SIG-M5 treated with dmso at 0.1 percent for 504 hours (cell line): ENCODE results near the gene PCED1B.
"Not testable (repeated sequence)": the region's sequence is repeated elsewhere in the genome, so short reads cannot be mapped to it uniquely, and the experiment has no call there.

Source experiments
- DNase-seq: peaks from one replicate; lab custom pipeline; 2025; ENCODE audit not compliant: unreplicated experiment; lab: John Stamatoyannopoulos, UW

The PCED1B gene

DNA sequence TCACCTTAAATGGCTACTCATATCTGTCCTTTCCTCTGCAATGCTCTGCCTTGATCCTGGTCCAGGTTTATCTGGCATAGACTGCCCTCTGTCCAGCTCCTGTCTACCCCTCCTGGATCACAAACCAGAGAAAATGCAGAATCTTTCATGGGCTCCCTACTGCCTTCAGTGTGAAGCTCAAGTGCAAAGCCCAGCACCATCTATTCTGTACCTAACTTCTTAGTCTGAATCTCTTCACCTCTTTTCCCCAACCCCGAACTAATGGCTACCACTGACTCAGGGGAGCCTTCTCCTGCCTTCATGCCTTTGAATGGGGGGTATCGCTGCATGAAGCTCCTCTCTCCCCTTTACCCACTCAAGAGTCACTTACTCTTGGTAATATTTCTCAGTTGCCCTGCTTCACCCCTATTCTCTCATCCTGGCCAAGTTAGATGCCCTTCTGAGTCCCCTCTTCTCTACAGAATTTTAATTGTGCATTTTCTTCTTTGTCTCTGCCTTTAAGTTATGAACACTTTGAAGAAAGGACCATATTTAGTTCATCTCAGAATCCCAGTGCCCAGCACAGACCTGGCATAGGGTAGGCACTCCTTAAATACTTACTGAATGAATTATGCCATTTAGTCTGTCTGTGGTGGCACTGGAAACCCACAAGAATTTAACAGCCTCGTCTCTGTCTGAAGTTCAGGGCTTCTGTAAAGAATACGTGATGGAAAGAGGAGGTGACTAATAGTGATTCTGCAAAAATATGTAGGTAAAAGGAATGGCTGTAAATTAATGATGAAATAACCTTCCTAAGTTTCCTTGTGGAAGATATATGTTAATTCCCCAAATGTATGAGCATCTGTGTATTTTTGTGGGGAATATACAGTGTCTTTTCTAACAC, 191.6 kb downstream of the PCED1B start:
- no peak for DNase-seq

DNA sequence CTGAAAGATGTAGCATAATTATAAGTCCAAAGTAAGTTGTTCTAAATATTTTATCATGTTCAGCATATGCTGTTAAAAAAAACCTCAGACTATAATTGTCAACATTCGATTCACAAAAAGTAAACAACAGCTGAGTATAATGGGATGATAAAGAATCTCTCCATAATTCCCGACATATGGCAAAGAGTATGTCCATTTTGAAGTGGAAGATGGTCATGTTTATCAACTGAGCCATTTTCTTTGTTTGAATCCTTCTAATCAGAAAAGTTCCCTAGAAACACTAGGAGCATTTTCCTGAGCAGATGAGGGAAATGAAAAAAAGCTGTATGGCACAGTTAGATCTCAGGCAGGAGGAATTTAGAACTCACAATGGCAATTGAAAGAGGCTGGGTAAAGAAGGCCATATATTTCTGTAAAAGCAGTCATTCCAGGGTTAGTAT, 192.4 kb downstream of the PCED1B start:
- DNase-seq: no peak

DNA sequence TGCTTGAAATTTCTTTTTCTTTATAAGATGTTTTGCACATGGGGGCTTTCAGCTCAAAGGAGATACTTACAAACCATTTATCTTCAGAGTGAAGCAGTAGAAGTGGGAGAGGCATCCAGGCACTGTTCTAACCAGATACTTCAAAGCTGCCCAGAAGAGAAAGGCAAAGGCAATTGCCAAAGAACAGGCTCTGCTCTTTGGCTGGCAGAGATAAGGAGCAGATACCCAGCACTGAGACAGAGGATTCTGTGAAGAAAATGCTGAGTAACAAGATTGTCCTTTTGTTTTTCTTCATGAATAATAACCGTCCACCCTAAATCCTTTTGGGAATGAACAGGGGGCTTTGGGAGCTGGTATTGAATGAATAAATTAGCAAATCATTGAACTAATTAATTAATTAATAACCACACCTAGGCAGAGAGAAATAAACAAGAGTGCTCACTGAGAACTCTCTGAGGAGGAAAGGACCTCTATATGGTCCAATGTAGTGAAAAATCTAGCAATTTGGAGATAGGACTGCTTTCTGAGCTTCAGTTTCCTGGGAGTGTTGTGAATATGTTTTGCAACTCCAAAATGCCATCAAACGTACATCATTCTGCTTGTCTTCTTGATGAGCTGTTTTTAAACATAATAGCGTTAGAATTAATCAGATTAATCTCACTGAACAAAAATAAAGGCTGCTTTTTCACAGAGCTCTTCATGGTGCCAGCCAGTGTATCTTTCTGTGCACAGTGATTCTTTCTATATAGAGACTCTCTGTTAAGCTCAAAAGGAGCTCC, 193.2 kb downstream of the PCED1B start:
- no peak for DNase-seq

DNA sequence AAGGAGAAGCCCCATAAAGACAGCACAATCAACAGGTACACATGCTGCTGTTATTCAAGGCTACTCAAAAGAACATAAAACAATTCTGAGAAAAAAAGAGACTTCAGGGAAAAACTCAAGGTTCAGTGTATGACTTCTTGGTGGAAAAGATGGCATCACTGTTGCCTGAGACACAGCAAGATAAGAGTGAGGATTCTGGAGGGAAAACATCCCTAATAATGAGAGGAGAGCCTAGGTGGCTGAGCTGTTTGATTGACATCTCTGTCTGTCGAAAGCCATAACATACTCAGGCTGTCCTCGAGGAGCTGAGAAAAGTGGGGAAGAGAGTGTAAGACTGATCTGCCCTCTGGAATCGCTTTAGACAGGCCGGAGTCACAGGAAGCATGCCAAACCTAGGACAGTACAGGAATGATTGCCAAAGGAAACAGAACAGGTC, 193.8 kb downstream of the PCED1B start:
- no peak for DNase-seq

DNA sequence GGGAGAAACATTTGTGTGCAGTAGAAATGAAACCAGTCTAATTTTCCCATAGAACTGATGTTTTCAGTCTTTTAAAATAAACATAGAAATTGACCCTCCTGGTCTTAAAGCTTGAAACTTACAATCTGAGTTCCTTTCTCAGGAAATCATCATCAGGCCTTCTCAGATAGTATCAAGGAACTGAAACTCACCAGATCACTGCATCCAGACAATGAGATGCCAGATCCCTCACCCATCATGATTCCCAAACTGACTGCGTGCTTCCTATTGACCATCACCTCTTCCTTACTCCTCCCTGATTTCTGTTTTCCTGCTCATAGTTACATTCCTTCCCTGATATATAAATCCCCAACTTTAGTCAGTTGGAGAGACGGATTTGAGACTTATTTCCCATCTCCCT, 195.3 kb downstream of the PCED1B start:
- DNase-seq: no peak

DNA sequence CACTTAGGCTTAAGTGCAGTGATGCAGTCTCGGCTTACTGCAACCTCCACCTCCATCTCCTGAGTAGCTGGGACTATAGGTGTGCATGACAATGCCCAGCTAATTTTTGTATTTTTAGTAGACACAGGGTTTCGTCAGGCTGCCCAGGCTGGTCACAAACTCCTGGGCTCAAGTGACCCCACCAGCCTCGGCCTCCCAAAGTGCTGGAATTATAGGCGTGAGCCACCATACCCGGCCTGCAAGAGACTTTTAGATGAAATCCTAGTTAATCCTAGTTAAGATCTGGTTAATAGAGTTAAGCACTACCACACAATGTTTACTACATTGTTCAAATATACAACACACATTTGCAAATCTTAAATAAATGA, 196.8 kb downstream of the PCED1B start:
- no peak for DNase-seq

DNA sequence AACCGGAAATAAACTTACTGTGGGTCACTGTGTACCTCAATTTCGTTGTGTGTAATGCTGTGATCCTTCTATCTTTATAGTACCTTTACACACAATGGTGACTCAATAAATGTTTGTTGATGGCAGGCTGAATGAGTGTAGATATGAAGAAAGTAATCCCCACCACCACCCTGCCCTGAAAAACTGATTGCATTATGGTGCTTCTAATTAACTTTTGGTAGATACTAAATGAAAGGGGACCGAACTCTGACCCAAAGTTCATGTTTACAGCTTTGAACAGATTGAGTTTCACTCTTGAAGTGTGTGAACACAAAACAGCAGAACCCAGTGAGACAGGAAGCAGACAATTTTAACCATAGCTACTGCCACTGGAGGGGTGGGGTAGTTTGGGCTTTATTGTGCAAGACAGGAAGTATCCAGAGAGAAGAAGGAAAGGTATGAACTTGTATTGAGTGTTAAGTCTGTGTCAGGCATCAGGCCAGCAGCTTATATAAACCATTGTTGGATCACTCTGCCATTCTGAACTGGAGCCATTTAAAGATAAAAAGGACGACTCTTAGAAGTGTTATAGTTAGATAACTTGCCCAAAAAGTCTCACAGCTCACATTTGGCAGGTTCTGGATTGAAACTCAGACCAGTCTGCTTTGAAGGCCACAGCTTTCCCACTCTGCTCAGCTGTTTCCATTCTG, 197.3 kb downstream of the PCED1B start:
- DNase-seq: peak; percentile 74

DNA sequence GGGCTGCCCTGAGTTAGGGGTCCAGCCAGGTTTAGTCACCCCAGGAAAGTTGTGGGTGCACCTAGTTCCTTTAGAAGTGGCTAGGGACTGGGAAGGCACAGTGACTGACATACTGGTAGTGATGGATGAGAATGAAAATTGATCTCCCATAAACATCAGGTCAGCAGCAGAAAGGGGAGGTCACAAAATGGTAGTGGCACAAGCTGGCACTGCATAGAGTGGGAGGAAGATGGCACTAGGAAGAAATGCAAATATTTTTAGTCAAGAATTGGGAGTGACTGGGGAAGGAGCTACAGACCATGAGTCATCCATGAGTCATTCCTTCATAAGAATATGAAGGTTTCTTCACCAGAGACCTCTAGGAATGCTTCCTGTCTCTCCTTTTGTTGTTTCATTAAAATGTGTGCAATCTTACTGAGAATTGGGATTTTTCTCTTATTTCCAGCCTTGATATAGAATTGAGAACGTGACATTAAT, 198.6 kb downstream of the PCED1B start:
- peak; percentile 81 for DNase-seq

DNA sequence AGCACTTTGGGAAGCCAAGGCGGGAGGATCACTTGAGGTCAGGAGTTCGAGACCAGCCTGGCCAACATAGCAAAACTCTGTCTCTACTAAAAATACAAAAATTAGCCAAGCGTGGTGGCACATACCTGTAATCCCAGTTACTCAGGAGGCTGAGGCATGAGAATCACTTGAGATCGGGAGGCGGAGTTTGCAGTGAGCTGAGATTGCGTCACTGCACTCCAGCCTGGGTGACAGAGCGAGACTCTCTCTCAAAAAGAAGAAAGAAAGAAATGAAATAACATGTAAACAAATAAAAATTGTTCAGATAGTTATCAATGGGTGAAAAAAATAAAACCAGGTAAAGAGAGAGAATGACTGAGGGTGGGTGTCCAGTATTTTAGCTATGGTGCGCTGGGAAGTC, 200.3 kb downstream of the PCED1B start:
- DNase-seq: not testable (repeated sequence)

DNA sequence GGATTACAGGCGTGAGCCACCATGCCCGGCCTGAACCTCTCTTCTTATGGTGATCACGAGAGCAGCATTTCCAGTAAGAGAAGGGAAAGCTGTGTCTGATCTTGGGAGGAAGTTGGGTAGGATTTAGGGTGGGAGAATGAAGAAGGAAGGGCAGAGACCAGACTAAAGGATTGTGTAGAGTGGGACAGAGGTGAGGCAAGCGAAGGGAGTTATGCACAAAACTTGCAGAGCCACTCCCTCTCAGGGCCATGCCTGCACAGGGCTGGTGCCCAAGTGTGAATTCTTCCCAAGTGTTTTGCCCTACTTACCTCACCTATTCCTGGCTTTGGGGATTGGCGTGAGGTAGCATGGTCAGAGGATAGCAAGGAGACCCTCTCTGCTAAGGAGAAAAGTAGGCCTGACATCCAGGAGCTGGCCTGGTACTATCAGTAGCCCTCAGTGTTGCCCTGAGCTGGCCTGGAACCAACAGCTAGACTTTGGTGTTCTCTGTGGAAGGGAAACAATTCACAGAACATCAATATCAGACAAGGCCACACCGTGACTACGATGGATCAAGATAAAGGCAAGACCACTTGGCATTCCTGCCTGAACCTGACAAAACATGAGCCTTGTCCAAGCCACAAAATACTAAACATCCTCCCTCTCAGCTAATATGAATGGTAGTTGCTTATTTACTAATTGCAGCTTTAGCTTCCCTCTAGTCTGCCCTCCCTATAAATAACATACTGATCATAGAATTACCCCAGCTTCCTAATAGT, 201.3 kb downstream of the PCED1B start:
- no peak for DNase-seq

DNA sequence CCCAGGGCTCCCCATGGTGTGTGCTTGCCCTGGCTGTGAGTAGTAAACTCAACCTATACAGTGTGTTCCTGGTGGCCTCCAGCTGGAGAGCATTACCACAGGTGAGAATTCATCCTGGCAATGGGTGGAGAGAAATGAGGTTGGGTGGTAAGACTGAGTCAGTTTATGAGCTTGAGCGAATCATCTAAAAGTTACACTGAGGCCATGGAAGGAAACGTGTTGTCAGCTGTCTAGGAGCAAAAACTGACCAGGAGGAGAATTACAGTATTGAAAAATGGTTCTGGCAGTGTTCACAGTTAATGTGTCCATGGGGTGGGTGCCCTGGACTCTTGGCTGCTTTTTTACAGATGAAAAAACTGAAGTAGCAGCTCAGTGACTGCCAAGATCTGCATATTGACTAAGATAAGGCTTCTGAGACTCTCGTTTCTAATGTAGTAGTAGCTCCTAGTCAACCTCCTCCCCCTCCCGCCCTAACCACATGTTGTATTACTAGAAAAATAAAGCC, 202.3 kb downstream of the PCED1B start:
- no peak for DNase-seq

DNA sequence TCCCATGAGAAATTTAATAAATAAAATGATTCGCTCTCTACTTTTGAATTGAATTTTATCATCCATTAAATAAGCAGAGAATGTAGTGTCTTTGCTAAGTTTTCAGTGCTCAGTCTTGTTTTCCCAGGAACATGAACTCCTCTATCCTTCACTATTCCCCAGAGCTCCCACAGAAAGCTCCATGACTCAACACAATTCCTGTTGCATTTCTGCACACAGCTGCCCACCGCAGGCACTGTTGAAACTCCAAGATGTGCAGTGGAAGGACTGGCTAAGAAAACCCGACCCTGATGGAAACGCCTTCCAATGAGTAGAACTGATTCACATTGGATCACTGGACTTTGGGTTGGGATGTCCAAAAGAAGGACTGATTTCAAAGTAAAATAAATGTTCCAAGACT, 202.8 kb downstream of the PCED1B start:
- no peak for DNase-seq
